Measurements from ENCODE around the gene DLG2. TPM values are rescaled to one million over a fixed set of nuclear protein-coding genes. Genes with fewer than 3 reads are reported as not detected.

Gene DLG2
- total and polyA plus RNA-seq, 2 of the 8 experiments (the other 6 are each of a cell fraction or from before 2014, with no cell fraction given): 1.7 to 14.3 TPM

DNA sequence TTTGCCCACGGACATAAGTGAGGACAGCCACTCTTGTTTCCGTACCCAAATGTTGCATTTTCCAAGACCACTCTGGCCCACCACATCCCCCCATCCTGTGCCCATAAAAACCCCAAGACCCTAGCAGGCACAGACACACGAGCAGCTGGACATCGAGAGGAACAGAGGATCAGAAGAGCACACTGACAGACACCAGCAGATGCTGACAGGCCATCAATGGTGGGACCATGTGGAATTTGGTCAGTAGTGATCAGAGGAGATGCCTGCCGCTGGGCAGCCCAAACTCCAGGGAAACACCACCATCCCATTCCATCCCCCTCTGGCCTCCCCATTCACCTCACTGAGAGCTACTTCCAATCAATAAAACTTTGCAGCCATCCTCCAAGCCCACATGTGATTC lies 87.0 kb downstream of the DLG2 start:
- Histone ChIP-seq H3K4me2 (ENCODE audit: insufficient read depth in 1 of 2, low read depth in 2 of 2, low read length in 2 of 2) (0 out of 4 replicates have a peak overlapping the region, but pooled peaks of 1 of the 2 experiments have one; percentile 6), H3K18ac (ENCODE audit: extremely low read depth, low read length) (peak overlapping the region; percentile 81), H2BK120ac (replicated peaks; ENCODE audit: low read depth, low read length) (peak overlapping the region; percentile 73), H3K27ac (ENCODE audit: low read depth, low read length) (peak overlapping the region; percentile 41; the same call in 1 of the 2 replicates), H3K9ac (replicated peaks in 1 of 4; ENCODE audit: extremely low read depth in 1 of 4, low read depth in 3 of 4, low read length in 3 of 4) (no peak overlapping the region), H3K79me2 (ENCODE audit: control insufficient read depth in 1 of 2, insufficient read depth in 2 of 2, low read length in 2 of 2) (no peaks in the 10 kb centered on the region), H3K4me3 (ENCODE audit: extremely low read depth in 1 of 4, insufficient read depth in 2 of 4, low read depth in 3 of 4, low read length in 4 of 4) (no peak overlapping the region), H2AK5ac (ENCODE audit: low read depth, low read length) (0 out of 2 replicates have a peak overlapping the region, but pooled peaks have one; percentile 9), H3K23ac (ENCODE audit: insufficient read length) (no peak overlapping the region), H3K23me2 (ENCODE audit: low read depth, low read length) (no peaks in the 10 kb centered on the region), H3K9me3 (ENCODE audit: insufficient read depth in 2 of 2, low read depth in 1 of 2, low read length in 1 of 2) (peaks cover 0 to 3% of the 10 kb centered on the region in 2 experiments; a peak in 1 of 4 replicates), H3K36me3 (ENCODE audit: control insufficient read depth in 2 of 4, insufficient read depth in 4 of 4, low read length in 3 of 4) (no peaks in the 10 kb centered on the region; a peak in 1 of 8 replicates), H4K5ac (ENCODE audit: insufficient read length, low read depth, low read length) (peak overlapping the region; percentile 31), H3K4ac (replicated peaks; ENCODE audit: insufficient read length, low read depth, low read length) (peak overlapping the region; percentile 82), H2AFZ (ENCODE audit: low read length) (no peak overlapping the region), H3K56ac (replicated peaks; ENCODE audit: insufficient read length, low read depth, low read length) (peak overlapping the region; percentile 3), H3K14ac (ENCODE audit: insufficient read length) (no peak overlapping the region), H2BK5ac (ENCODE audit: low read depth, low read length) (peak overlapping the region; percentile 77; the same call in 1 of the 2 replicates), H4K20me1 (replicated peaks in 1 of 2; ENCODE audit: control insufficient read depth in 1 of 2, insufficient read depth in 2 of 2, low read length in 2 of 2) (no peaks in the 10 kb centered on the region), H4K91ac (replicated peaks; ENCODE audit: insufficient read length, low read length) (peak overlapping the region; percentile 13), H2BK12ac (ENCODE audit: low read depth, low read length) (peak overlapping the region; percentile 23; the same call in 1 of the 2 replicates), H2BK15ac (ENCODE audit: low read length) (no peak overlapping the region), H4K8ac (ENCODE audit: extremely low read depth, insufficient read depth, low read length) (no peak overlapping the region; the same call in 1 of the 2 replicates), H3K27me3 (replicated peaks in 1 of 4; ENCODE audit: control insufficient read depth in 3 of 4, extremely low read depth in 1 of 4, insufficient read depth in 3 of 4, low read length in 3 of 4) (no peaks in the 10 kb centered on the region), H3K4me1 (replicated peaks in 1 of 4; ENCODE audit: control insufficient read depth in 3 of 4, insufficient read depth in 4 of 4, low read length in 3 of 4) (peaks cover 0 to 12% (median 7%) of the 10 kb centered on the region in 4 experiments; a peak in 6 of 7 replicates), H2BK20ac (ENCODE audit: low read length) (peak overlapping the region; percentile 77), H3K79me1 (ENCODE audit: low read depth, low read length) (no peaks in the 10 kb centered on the region)
- 81% methylated on average over 5 of the region's 5 CpGs; no CpG with 5 or more reads in 1 of the 2 experiments for WGBS, 2 experiments (ENCODE audit: extremely low coverage in 1 of 2, insufficient coverage in 1 of 2, insufficient read length in 1 of 2, insufficient replicate concordance in 2 of 2, low coverage in 1 of 2, low lambda C conversion rate in 2 of 2, missing lambda C conversion rate in 1 of 2)
- ChIA-PET POLR2A (ENCODE audit: partially characterized antibody) (interaction anchor here (1.1 kb wide), 1 partner anchor 70 kb away, joined by 3 read pairs; no protein-coding TSS in a partner anchor), CTCF (ENCODE audit: partially characterized antibody) (interaction anchor here (0.6 to 1.7 kb wide), 8 partner anchors 10 to 760 kb away, joined by 3 to 5 read pairs (median 4); no protein-coding TSS in a partner anchor)
- FAIRE-seq (no peak), DNase-seq (ENCODE audit: low read depth in 1 of 2, low spot score in 2 of 2) (no peak)
- TF ChIP-seq SP4 (IDR thresholded peaks at IDR 0.05; ENCODE audit: low read length) (no peak), RAD21 (IDR thresholded peaks at IDR 0.05 in 1 of 2, conservative IDR thresholded peaks at IDR 0.05 in 1 of 2; ENCODE audit: low read depth in 2 of 2, low read length in 2 of 2) (no peak), BCL11A (IDR thresholded peaks at IDR 0.05; ENCODE audit: low read depth in 2 of 2, low read length in 2 of 2) (no peak), TAF7 (optimal IDR thresholded peaks at IDR 0.05; ENCODE audit: borderline replicate concordance, low read depth, low read length) (no peak), SAP30 (IDR thresholded peaks at IDR 0.05; ENCODE audit: insufficient read depth, insufficient replicate concordance, low read length) (no peak), FOSL1 (IDR thresholded peaks at IDR 0.05; ENCODE audit: insufficient read depth, low read depth, low read length) (no peak), KDM1A (IDR thresholded peaks at IDR 0.05; ENCODE audit: borderline replicate concordance, low read length) (no peak), RNF2 (IDR thresholded peaks at IDR 0.05; ENCODE audit: borderline replicate concordance, low read depth, low read length, missing control alignments, poor library complexity, severe bottlenecking) (no peak), KDM5A (IDR thresholded peaks at IDR 0.05; ENCODE audit: low read length) (no peak), SP2 (IDR thresholded peaks at IDR 0.05; ENCODE audit: low read length) (no peak), TEAD4 (IDR thresholded peaks at IDR 0.05; ENCODE audit: low read depth, low read length) (no peak), POLR2AphosphoS5 (IDR thresholded peaks at IDR 0.05; ENCODE audit: low read depth, low read length) (no peak)
